K562 (cell line): ENCODE measurements around the gene APP. TPM values are rescaled to one million over a fixed set of nuclear protein-coding genes. Genes with fewer than 3 reads are reported as not detected.

Experiments used
- ATAC-seq: fragments of 200-7000 bp; cut with Tn5 transposase; 3 replicates; pipeline ENCODE4 v1.9.1; 2020; ENCODE audit warnings: moderate library complexity
- BruUV-seq: library from RNA; stranded (reverse); fragments of 400-500 nt; replicated peaks from 2 replicates; lab custom pipeline; 2021; lab: Mats Ljungman, UMichigan
- CTCF ChIA-PET: fragments of 300-600 bp; formaldehyde crosslinking; extraction: SDS; loops from one replicate; lab custom pipeline; 2021; ENCODE audit warnings: low intra/inter-chr PET ratio; lab: Yijun Ruan, JAX
- POLR2A ChIA-PET: fragments of 300-600, 350-650 bp; sonication (Branson Sonifier 250); formaldehyde crosslinking; extraction: SDS; loops from one replicate; lab custom pipeline; 2021; ENCODE audit warnings: antibody characterized with exemption, inconsistent platforms; lab: Yijun Ruan, JAX
- DNase-seq, 4 experiments: peaks; one replicate each; pipeline versions ENCODE4 v3.0.0 to v3.0.0-alpha.2; 2011 to 2018; ENCODE audit warnings: low spot score in 3 of 4, mixed read lengths in 3 of 4; ENCODE audit errors: extremely low read depth in 1 of 4
- FAIRE-seq: peaks from 2 replicates; lab custom pipeline; 2011; peaks lifted over from hg19 to GRCh38; lab: Jason Lieb, UNC
- H2AFZ ChIP-seq: 2 replicates; pipeline ENCODE4 v1.6.0; 2011; ENCODE audit warnings: low read depth, low read length, control low read depth, inconsistent platforms
- H3K27ac ChIP-seq: fragments of 200-600 bp; 3 replicates; pipeline ENCODE4 v1.8.0; 2011; ENCODE audit warnings: low read depth, mild to moderate bottlenecking, control low read depth, inconsistent platforms, low read length, moderate library complexity, mixed read lengths; ENCODE audit errors: extremely low read depth
- H3K27me3 ChIP-seq, 2 experiments: fragments of 300-600 bp in 1 of 2; 2 replicates in 1 of 2; 3 replicates in 1 of 2; pipeline versions ENCODE4 v1.6.0 to v1.8.0; 2011; ENCODE audit warnings: inconsistent platforms in 2 of 2, low read length in 2 of 2, mild to moderate bottlenecking in 1 of 2, mixed read lengths in 1 of 2, moderate library complexity in 1 of 2; ENCODE audit not compliant: control insufficient read depth in 2 of 2, insufficient read depth in 2 of 2
- H3K36me3 ChIP-seq: fragments of 300-600 bp; 3 replicates; pipeline ENCODE4 v1.8.0; 2011; ENCODE audit warnings: mild to moderate bottlenecking, low read length, inconsistent platforms; ENCODE audit not compliant: control insufficient read depth, insufficient read depth
- H3K4me1 ChIP-seq, 2 experiments: fragments of 200-600 bp in 1 of 2; replicated peaks in 1 of 2; 2 replicates in 1 of 2; 3 replicates in 1 of 2; pipeline versions ENCODE4 v1.5.1 to v1.8.0; 2011; ENCODE audit warnings: inconsistent platforms in 2 of 2, low read length in 2 of 2, mild to moderate bottlenecking in 1 of 2, mixed read lengths in 1 of 2, moderate library complexity in 1 of 2; ENCODE audit not compliant: control insufficient read depth in 2 of 2, insufficient read depth in 2 of 2
- H3K4me2 ChIP-seq: 2 replicates; pipeline ENCODE4 v1.6.1; 2011; ENCODE audit warnings: low read length, control low read depth, inconsistent platforms, mixed read lengths; ENCODE audit not compliant: insufficient read depth
- H3K4me3 ChIP-seq: fragments of 200-600 bp; sonication (generic), shearing (Covaris generic); 2 replicates; pipeline ENCODE4 v1.5.1; 2016; ENCODE audit warnings: control low read depth, inconsistent platforms
- H3K79me2 ChIP-seq: fragments of 200-600 bp; 3 replicates; pipeline ENCODE4 v1.8.0; 2011; ENCODE audit warnings: low read length, inconsistent platforms; ENCODE audit not compliant: control insufficient read depth, insufficient read depth
- H3K9ac ChIP-seq, 2 experiments: 2 replicates each; pipeline versions ENCODE4 v1.6.0 to v1.6.1; 2011; ENCODE audit warnings: low read depth in 2 of 2, low read length in 2 of 2, control low read depth in 1 of 2, inconsistent platforms in 1 of 2, mild to moderate bottlenecking in 1 of 2, mixed read lengths in 1 of 2; ENCODE audit not compliant: insufficient read depth in 1 of 2
- H3K9me1 ChIP-seq: one replicate; pipeline ENCODE4 v1.6.0; 2011; ENCODE audit warnings: inconsistent platforms, mild to moderate bottlenecking, low read length, moderate library complexity; ENCODE audit not compliant: control insufficient read depth, insufficient read depth
- H3K9me3 ChIP-seq: replicated peaks from 2 replicates; pipeline ENCODE4 v1.5.1; 2011; ENCODE audit warnings: low read depth, low read length, inconsistent platforms; ENCODE audit not compliant: control insufficient read depth, insufficient read depth
- H4K20me1 ChIP-seq: replicated peaks from 2 replicates; pipeline ENCODE4 v1.6.1; 2011; ENCODE audit warnings: low read length, inconsistent platforms, mixed read lengths; ENCODE audit not compliant: control insufficient read depth, insufficient read depth
- ATF1 ChIP-seq, 2 experiments: fragments of 450-650 bp in 1 of 2; IDR thresholded peaks; 2 replicates each; pipeline ENCODE4 v1.6.1; 2016; ENCODE audit warnings: missing compliant biosample characterization in 1 of 2, missing genetic modification characterization in 1 of 2
- CHD1 ChIP-seq: fragments of 200-600 bp; sonication (generic); IDR thresholded peaks from one replicate; pipeline ENCODE4 v1.6.1; 2012; ENCODE audit warnings: mild to moderate bottlenecking, moderate library complexity, low read length, inconsistent platforms
- FOXA1 ChIP-seq: fragments of 450-650 bp; IDR thresholded peaks from 2 replicates; pipeline ENCODE4 v1.6.1; 2016; ENCODE audit warnings: mild to moderate bottlenecking, borderline replicate concordance
- HMGN3 ChIP-seq: IDR thresholded peaks from 2 replicates; pipeline ENCODE4 v1.6.1; 2011; ENCODE audit warnings: borderline replicate concordance, low read depth, mild to moderate bottlenecking, mixed read lengths, low read length; ENCODE audit not compliant: insufficient read length; ENCODE audit errors: extremely low read depth
- MCM5 ChIP-seq: fragments of 450-650 bp; IDR thresholded peaks from 2 replicates; pipeline ENCODE4 v1.6.1; 2016; ENCODE audit warnings: low read depth
- NCOA4 ChIP-seq: fragments of 450-650 bp; IDR thresholded peaks from 2 replicates; pipeline ENCODE4 v1.6.1; 2018; ENCODE audit warnings: mild to moderate bottlenecking; ENCODE audit not compliant: partially characterized antibody
- NCOA6 ChIP-seq: fragments of 450-650 bp; IDR thresholded peaks from 2 replicates; pipeline ENCODE4 v1.6.1; 2017; ENCODE audit warnings: mild to moderate bottlenecking
- PRPF4 ChIP-seq: fragments of 200-400 bp; formaldehyde crosslinking; IDR thresholded peaks from one replicate; pipeline ENCODE4 v1.6.1; 2017; ENCODE audit warnings: low read length, low read depth, mild to moderate bottlenecking; ENCODE audit not compliant: insufficient read depth, poor library complexity, severe bottlenecking
- RNF2 ChIP-seq: sonication (generic); IDR thresholded peaks from 2 replicates; pipeline ENCODE4 v1.6.1; 2016
- ZBTB17 ChIP-seq: fragments of 450-650 bp; formaldehyde crosslinking; IDR thresholded peaks from 2 replicates; pipeline ENCODE4 v1.4.0; 2020; ENCODE audit warnings: mild to moderate bottlenecking
- ZNF133 ChIP-seq: fragments of 250-450 bp; sonication (Bioruptor Pico); IDR thresholded peaks from 2 replicates; pipeline ENCODE4 v1.4.0; 2020; ENCODE audit warnings: mild to moderate bottlenecking
- ZNF175 ChIP-seq: fragments of 200-800 bp; sonication (Bioruptor generic); IDR thresholded peaks from 2 replicates; pipeline ENCODE4 v1.6.1; 2016; ENCODE audit warnings: low read depth, mild to moderate bottlenecking, missing genetic modification characterization, missing compliant biosample characterization
- ZNF766 ChIP-seq: fragments of 200-800 bp; sonication (Bioruptor generic); conservative IDR thresholded peaks from 2 replicates; pipeline ENCODE4 v1.6.1; 2016; ENCODE audit warnings: missing genetic modification characterization, missing compliant biosample characterization
- ZSCAN29 ChIP-seq: fragments of 450-650 bp; IDR thresholded peaks from 2 replicates; pipeline ENCODE4 v1.6.1; 2017
- WGBS: fragments of 100-300 bp; shearing (Covaris generic); methylation state at CpG from one replicate; pipeline ENCODE4 v1.1.6; 2016; ENCODE audit warnings: low coverage, mixed read lengths; ENCODE audit not compliant: insufficient coverage; ENCODE audit errors: missing lambda C conversion rate; 5-methylcytosine and 5-hydroxymethylcytosine counted together
- in situ Hi-C: fragments of 300-500 bp; cut with MboI; formaldehyde crosslinking; loops from 4 replicates; pipeline ENCODE4 v1.15.0; 2018; ENCODE audit warnings: inconsistent platforms, mixed read lengths
- intact Hi-C: fragments of 100-400 bp; cut with micrococcal nuclease; formaldehyde crosslinking; loops from 2 replicates; pipeline ENCODE4 v1.14.2; 2022
- polyA plus RNA-seq, 8 experiments: library from polyadenylated mRNA; depleted of rRNA in 4 of 8; stranded (reverse) in 5 of 8; unstranded in 3 of 8; fragments of >200 nt; fragmentation: Nextera tagmentation in 2 of 8; fragmentation: Illumina TruSeq in 1 of 8; extraction: Ambion mirVana in 2 of 8; extraction: Trizol in 1 of 8; gene quantifications; 2 replicates each; pipeline versions ENCODE4 v1.2.1 to v1.2.3, GENCODE V29; 2011 to 2014; ENCODE audit warnings: inconsistent platforms in 1 of 8, missing spikeins in 1 of 8
- total RNA-seq, 7 experiments: library from RNA; depleted of rRNA in 6 of 7; stranded (reverse); fragments of >200 nt in 6 of 7; fragmentation: Illumina TruSeq in 2 of 7; extraction: Trizol in 2 of 7; gene quantifications; 2 replicates each; pipeline versions ENCODE4 v1.2.1 to v1.2.3, GENCODE V29; 2011 to 2021; ENCODE audit warnings: low replicate concordance in 1 of 7
- TF ChIP-seq, protein P1 (sequence below): fragments of 450-650 bp; formaldehyde crosslinking; IDR thresholded peaks from 2 replicates; pipeline ENCODE4 v1.4.0; 2022; ENCODE audit warnings: missing genetic modification characterization
- TF ChIP-seq, protein P2 (sequence below), 3 experiments: fragments of 200-800 bp in 1 of 3; sonication (Bioruptor generic) in 1 of 3; sonication (generic) in 1 of 3; formaldehyde crosslinking in 1 of 3; IDR thresholded peaks; 2 replicates each; pipeline versions ENCODE4 v1.6.1 to v1.8.0; 2016 to 2022; ENCODE audit warnings: mild to moderate bottlenecking in 2 of 3, missing compliant biosample characterization in 2 of 3, missing genetic modification characterization in 2 of 3, missing genetic modification reagents in 1 of 3

APP gene
- total and polyA plus RNA-seq, 9 of the 15 experiments (the other 6 are each of a cell fraction or from before 2014, with no cell fraction given): 0.01 to 1.5 (median 0.16) TPM; not detected in 5

DNA sequence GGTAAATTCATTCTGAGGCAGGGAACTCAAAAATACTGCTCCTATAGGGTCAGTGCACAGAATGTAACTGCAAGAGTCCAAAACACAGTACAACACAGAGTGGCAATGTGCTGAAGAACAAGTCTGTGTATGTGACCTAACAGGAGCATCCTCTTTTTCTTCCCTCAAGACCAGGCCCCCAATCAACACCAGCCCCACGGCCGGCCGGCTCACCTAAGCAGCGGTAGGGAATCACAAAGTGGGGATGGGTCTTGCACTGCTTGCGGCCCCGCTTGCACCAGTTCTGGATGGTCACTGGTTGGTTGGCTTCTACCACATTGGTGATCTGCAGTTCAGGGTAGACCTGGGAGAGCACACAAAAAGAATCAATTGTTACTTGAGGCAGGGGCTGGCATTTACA, 80.8 kb downstream of the APP start:
- Histone ChIP-seq H3K9me3 (no peaks in the 10 kb centered on the region), H3K27ac (no peak overlapping the region), H3K4me2 (no peak overlapping the region), H3K4me1 (no peaks in the 10 kb centered on the region), H4K20me1 (no peaks in the 10 kb centered on the region), H3K36me3 (no peaks in the 10 kb centered on the region), H3K27me3 (no peaks in the 10 kb centered on the region), H3K4me3 (no peak overlapping the region), H3K9ac (no peak overlapping the region), H2AFZ (no peak overlapping the region), H3K79me2 (no peaks in the 10 kb centered on the region), H3K9me1 (no peaks in the 10 kb centered on the region)
- in situ Hi-C loops (no loop called here), intact Hi-C loops (no loop called here)
- no TSS peak for BruUV-seq
- POLR2A ChIA-PET: no interaction called here
- TF ChIP-seq CHD1 (no peak), ZBTB17 (CRISPR knock-in tag) (no peak), MCM5 (no peak), ZNF766 (CRISPR knock-in tag) (no peak), RNF2 (no peak), ZNF133 (no peak), ZNF175 (CRISPR knock-in tag) (no peak), ZSCAN29 (no peak), HMGN3 (no peak), NCOA4 (no peak), ATF1 (CRISPR knock-in tag; IDR thresholded peaks at IDR 0.05) (no peak), ATF1 (tag; IDR thresholded peaks at IDR 0.05) (no peak), NCOA6 (no peak), PRPF4 (no peak), FOXA1 (no peak)
- TF ChIP-seq, protein P1, sequence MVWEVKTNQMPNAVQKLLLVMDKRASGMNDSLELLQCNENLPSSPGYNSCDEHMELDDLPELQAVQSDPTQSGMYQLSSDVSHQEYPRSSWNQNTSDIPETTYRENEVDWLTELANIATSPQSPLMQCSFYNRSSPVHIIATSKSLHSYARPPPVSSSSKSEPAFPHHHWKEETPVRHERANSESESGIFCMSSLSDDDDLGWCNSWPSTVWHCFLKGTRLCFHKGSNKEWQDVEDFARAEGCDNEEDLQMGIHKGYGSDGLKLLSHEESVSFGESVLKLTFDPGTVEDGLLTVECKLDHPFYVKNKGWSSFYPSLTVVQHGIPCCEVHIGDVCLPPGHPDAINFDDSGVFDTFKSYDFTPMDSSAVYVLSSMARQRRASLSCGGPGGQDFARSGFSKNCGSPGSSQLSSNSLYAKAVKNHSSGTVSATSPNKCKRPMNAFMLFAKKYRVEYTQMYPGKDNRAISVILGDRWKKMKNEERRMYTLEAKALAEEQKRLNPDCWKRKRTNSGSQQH (CRISPR knock-in tag): no peak
- TF ChIP-seq, protein P2, sequence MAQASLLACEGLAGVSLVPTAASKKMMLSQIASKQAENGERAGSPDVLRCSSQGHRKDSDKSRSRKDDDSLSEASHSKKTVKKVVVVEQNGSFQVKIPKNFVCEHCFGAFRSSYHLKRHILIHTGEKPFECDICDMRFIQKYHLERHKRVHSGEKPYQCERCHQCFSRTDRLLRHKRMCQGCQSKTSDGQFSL (CRISPR knock-in tag; IDR thresholded peaks at IDR 0.05): no peak
- TF ChIP-seq, protein P2 (tag; IDR thresholded peaks at IDR 0.05): no peak
- 0% methylated on average over 6 of the region's 6 CpGs for WGBS
- DNase-seq (no peak), FAIRE-seq (no peak), ATAC-seq (no peak)
- CTCF ChIA-PET: no interaction called here
